ENCODE results near the gene TSR3.

TSR3 gene

GRCh38 chr16:1311738-1312466, 39.8 kb downstream of the TSR3 start:
- H3K27me3 ChIP-seq (ENCODE audit: control insufficient read depth in 1 of 2, insufficient read depth in 1 of 2, low read length in 2 of 2) = no peaks in the 10 kb centered on the region
- no peak overlapping the region for H2AK5ac ChIP-seq (ENCODE audit: low read length, severe bottlenecking)
- 89% methylated on average over 31 of the region's 35 CpGs for WGBS
- no peak overlapping the region for H2BK120ac ChIP-seq (ENCODE audit: low read depth, low read length)
- no peak overlapping the region for H2BK12ac ChIP-seq (ENCODE audit: low read length in 2 of 2)
- no peaks in the 10 kb centered on the region for H3K9me3 ChIP-seq (ENCODE audit: control insufficient read depth, low read length)
- DNase-seq = no peak
- peaks cover 29% of the 10 kb centered on the region for H3K4me1 ChIP-seq (ENCODE audit: control insufficient read depth, insufficient read depth, low read depth, low read length)
- peaks cover 34 to 50% of the 10 kb centered on the region in 2 experiments for H3K36me3 ChIP-seq (ENCODE audit: control insufficient read depth in 1 of 2, insufficient read depth in 2 of 2, low read depth in 1 of 2, low read length in 2 of 2)
- no peak overlapping the region for H3K23ac ChIP-seq (ENCODE audit: low read length in 2 of 2)
- no peak overlapping the region for H3K18ac ChIP-seq (ENCODE audit: low read depth in 1 of 2, low read length in 2 of 2)
- H2BK15ac ChIP-seq (ENCODE audit: low read depth, poor library complexity, severe bottlenecking) = no peak overlapping the region
- H3K27ac ChIP-seq (ENCODE audit: low read length, poor library complexity, severe bottlenecking) = no peak overlapping the region
- no peak overlapping the region for H3K4ac ChIP-seq (ENCODE audit: low read depth in 1 of 2, low read length in 2 of 2)
- peak overlapping the region; percentile 92 for H3K9ac ChIP-seq (ENCODE audit: low read length)
- no peak overlapping the region for H4K91ac ChIP-seq (ENCODE audit: low read length)
- H3K79me1 ChIP-seq (replicated peaks; ENCODE audit: low read length, poor library complexity, severe bottlenecking) = peaks cover 10% of the 10 kb centered on the region
- H2AFZ ChIP-seq (ENCODE audit: low read depth, low read length) = no peak overlapping the region
- H3K4me3 ChIP-seq (ENCODE audit: insufficient read depth in 1 of 2, low read depth in 1 of 2, low read length in 2 of 2) = peak overlapping the region in 1 of 2 experiments; percentile 92
- H2BK5ac ChIP-seq (ENCODE audit: low read depth, low read length, poor library complexity, severe bottlenecking) = no peak overlapping the region
- H4K8ac ChIP-seq (ENCODE audit: low read length) = no peak overlapping the region
- peak overlapping the region; percentile 96 for H3K4me2 ChIP-seq (ENCODE audit: low read length, poor library complexity, severe bottlenecking)
- H3K14ac ChIP-seq (ENCODE audit: low read length in 2 of 2) = no peak overlapping the region

DNA sequence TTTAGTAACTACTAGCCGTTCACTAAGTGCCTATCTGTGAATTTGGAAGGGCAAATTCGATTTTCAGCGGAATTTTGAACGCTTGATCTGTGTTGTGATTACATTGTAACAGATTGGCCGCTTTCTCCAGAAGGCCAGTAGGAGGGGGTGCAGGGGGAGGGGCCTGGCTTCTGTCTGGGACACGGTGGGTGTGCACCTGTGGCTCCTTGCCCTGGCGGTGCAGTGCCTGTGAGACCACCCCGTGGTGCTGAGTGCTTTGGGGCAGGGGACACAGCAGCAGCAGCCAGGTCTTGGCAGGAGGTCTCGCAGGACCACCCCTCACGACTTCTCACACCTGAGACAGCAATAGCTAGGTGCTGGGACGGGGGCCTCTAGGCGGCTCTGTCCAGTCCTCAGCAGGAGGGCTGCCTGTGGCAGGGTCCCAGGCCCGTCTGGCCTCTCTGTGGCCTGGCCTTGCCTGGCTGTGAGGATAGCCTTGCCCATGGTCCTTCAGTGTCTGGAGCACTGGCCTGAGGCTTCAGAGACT, 40.4 kb downstream of the TSR3 start:
- Histone ChIP-seq H3K4me2 (ENCODE audit: low read length, poor library complexity, severe bottlenecking) (peak overlapping the region; percentile 96), H2BK120ac (ENCODE audit: low read depth, low read length) (no peak overlapping the region), H3K18ac (ENCODE audit: low read depth in 1 of 2, low read length in 2 of 2) (no peak overlapping the region), H3K27me3 (ENCODE audit: control insufficient read depth in 1 of 2, insufficient read depth in 1 of 2, low read length in 2 of 2) (no peaks in the 10 kb centered on the region), H4K91ac (ENCODE audit: low read length) (no peak overlapping the region), H3K4ac (ENCODE audit: low read depth in 1 of 2, low read length in 2 of 2) (no peak overlapping the region), H3K79me1 (replicated peaks; ENCODE audit: low read length, poor library complexity, severe bottlenecking) (peaks cover 7% of the 10 kb centered on the region), H3K36me3 (ENCODE audit: control insufficient read depth in 1 of 2, insufficient read depth in 2 of 2, low read depth in 1 of 2, low read length in 2 of 2) (peaks cover 28 to 44% of the 10 kb centered on the region in 2 experiments), H3K14ac (ENCODE audit: low read length in 2 of 2) (peak overlapping the region in 1 of 2 experiments; percentile 19), H2AFZ (ENCODE audit: low read depth, low read length) (no peak overlapping the region), H3K27ac (ENCODE audit: low read length, poor library complexity, severe bottlenecking) (peak overlapping the region; percentile 20), H3K23ac (ENCODE audit: low read length in 2 of 2) (peak overlapping the region in 1 of 2 experiments; percentile 29), H2BK15ac (ENCODE audit: low read depth, poor library complexity, severe bottlenecking) (no peak overlapping the region), H3K4me1 (ENCODE audit: control insufficient read depth, insufficient read depth, low read depth, low read length) (peaks cover 29% of the 10 kb centered on the region), H3K9me3 (ENCODE audit: control insufficient read depth, low read length) (no peaks in the 10 kb centered on the region), H2BK5ac (ENCODE audit: low read depth, low read length, poor library complexity, severe bottlenecking) (no peak overlapping the region), H2AK5ac (ENCODE audit: low read length, severe bottlenecking) (no peak overlapping the region), H3K4me3 (ENCODE audit: insufficient read depth in 1 of 2, low read depth in 1 of 2, low read length in 2 of 2) (peak overlapping the region; percentile 52 to 92), H4K8ac (ENCODE audit: low read length) (no peak overlapping the region), H3K9ac (ENCODE audit: low read length) (peak overlapping the region; percentile 92), H2BK12ac (ENCODE audit: low read length in 2 of 2) (no peak overlapping the region)
- 49% methylated on average over 13 of the region's 13 CpGs for WGBS
- DNase-seq = peak; percentile 14

DNA sequence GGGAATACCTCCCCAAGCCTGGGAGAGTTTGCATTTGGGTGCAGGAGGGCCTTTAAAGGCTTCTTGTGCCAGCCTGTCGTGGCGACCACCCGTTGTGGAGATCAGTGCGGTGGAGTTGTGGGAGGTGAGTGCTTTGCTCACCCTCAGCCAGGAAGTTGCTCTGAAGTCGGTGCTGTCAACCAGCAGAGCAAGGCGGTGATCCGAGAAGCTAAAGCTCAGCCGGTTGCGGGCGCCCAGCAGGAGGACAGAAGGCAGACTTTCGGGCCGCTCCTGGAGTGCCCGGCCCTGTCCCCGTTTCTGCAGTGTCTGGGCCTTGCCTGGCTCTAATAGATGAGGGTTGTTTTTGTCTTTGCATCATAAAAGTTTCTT, 40.9 kb downstream of the TSR3 start:
- Histone ChIP-seq H4K91ac (ENCODE audit: low read length) (no peak overlapping the region), H2BK120ac (ENCODE audit: low read depth, low read length) (no peak overlapping the region), H2AK5ac (ENCODE audit: low read length, severe bottlenecking) (no peak overlapping the region), H2BK5ac (ENCODE audit: low read depth, low read length, poor library complexity, severe bottlenecking) (no peak overlapping the region), H4K8ac (ENCODE audit: low read length) (no peak overlapping the region), H2BK12ac (ENCODE audit: low read length in 2 of 2) (no peak overlapping the region), H3K14ac (ENCODE audit: low read length in 2 of 2) (peak overlapping the region in 1 of 2 experiments; percentile 35), H3K4me2 (ENCODE audit: low read length, poor library complexity, severe bottlenecking) (peak overlapping the region; percentile 96), H3K27ac (ENCODE audit: low read length, poor library complexity, severe bottlenecking) (peak overlapping the region; percentile 63), H3K18ac (ENCODE audit: low read depth in 1 of 2, low read length in 2 of 2) (no peak overlapping the region), H3K4ac (ENCODE audit: low read depth in 1 of 2, low read length in 2 of 2) (no peak overlapping the region), H2BK15ac (ENCODE audit: low read depth, poor library complexity, severe bottlenecking) (no peak overlapping the region), H3K9ac (ENCODE audit: low read length) (peak overlapping the region; percentile 92), H3K23ac (ENCODE audit: low read length in 2 of 2) (peak overlapping the region in 1 of 2 experiments; percentile 34), H3K27me3 (ENCODE audit: control insufficient read depth in 1 of 2, insufficient read depth in 1 of 2, low read length in 2 of 2) (no peaks in the 10 kb centered on the region), H2AFZ (ENCODE audit: low read depth, low read length) (no peak overlapping the region), H3K4me1 (ENCODE audit: control insufficient read depth, insufficient read depth, low read depth, low read length) (peaks cover 29% of the 10 kb centered on the region), H3K79me1 (replicated peaks; ENCODE audit: low read length, poor library complexity, severe bottlenecking) (peaks cover 2% of the 10 kb centered on the region), H3K4me3 (ENCODE audit: insufficient read depth in 1 of 2, low read depth in 1 of 2, low read length in 2 of 2) (peak overlapping the region; percentile 73 to 92), H3K9me3 (ENCODE audit: control insufficient read depth, low read length) (no peaks in the 10 kb centered on the region), H3K36me3 (ENCODE audit: control insufficient read depth in 1 of 2, insufficient read depth in 2 of 2, low read depth in 1 of 2, low read length in 2 of 2) (peaks cover 23 to 39% of the 10 kb centered on the region in 2 experiments)
- DNase-seq = peak; percentile 23
- 3% methylated on average over 14 of the region's 14 CpGs for WGBS
